ELF-1 (cell line): ENCODE data around the gene PANX3.

ENCODE experiments used
- DNase-seq: peaks from one replicate; pipeline ENCODE4 v3.0.0-alpha.2; 2016; ENCODE audit warnings: low read depth, low spot score

The PANX3 gene

DNA sequence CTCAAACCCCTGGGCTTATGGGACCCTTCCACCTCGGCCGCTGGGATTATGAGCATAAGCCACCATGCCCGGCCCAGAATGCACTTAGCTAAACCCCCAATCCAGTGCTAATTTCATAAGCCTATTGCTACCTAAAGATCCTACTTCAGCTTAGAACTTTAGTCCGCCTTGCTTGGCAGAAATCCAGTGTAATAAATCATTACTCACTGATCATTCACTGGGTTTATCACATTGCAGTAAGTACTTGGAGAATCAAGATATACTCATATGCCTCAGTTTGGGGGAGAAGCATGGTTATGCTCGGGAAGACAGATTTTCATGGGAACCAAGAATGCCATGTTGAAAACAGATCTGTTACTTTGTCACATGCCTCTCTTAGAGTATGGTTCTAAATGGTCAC is 7.6 kb downstream of the PANX3 start:
- DNase-seq, result no peak

DNA sequence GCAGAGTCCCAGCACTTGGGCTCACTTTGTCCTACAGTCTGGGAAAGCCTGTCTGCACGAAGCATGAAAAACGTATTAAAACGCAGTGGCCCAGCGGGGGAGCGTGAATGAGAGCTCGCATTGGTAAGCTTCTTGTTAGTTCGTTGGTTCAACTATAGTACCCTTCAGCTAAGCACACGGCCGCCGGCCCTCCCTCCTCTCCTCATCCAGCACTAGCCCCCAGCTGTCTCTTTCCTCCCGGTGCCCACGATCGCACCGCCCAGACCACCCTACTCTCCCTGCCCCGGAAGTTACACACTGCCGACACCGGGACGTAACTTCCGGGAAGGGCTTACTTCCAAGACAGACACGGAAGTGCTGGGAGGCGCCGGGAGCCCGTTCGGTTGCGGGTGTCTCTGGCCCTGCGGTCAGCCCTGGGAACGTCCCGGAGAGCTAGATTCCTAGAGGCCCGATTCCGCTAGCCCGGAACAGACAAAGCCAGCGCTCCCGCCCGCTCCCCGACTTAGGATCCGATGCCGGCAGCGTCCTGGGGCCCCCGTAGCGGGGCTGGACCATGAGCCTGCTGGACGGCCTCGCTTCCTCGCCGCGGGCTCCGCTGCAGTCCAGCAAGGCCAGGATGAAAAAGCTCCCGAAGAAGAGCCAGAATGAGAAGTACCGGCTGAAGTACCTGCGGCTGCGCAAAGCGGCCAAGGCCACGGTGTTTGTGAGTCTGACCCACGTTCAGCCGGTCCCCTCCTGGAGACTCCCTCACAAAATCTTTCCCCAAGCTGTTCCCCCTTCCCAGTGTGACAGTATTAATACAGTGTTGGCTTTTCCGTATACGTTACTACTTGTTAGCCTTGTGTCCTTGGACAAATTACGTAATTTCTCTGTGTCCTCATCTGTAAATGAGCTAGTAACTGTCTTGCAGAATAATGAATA is 11.6 kb downstream of the PANX3 start, which contains the start of gene TBRG1:
TBRG1 (plus strand) TSS at position 334 of the 921 bp plus-strand sequence; CDS start at position 554, 220 bp downstream.
- peak; percentile 96 for DNase-seq

DNA sequence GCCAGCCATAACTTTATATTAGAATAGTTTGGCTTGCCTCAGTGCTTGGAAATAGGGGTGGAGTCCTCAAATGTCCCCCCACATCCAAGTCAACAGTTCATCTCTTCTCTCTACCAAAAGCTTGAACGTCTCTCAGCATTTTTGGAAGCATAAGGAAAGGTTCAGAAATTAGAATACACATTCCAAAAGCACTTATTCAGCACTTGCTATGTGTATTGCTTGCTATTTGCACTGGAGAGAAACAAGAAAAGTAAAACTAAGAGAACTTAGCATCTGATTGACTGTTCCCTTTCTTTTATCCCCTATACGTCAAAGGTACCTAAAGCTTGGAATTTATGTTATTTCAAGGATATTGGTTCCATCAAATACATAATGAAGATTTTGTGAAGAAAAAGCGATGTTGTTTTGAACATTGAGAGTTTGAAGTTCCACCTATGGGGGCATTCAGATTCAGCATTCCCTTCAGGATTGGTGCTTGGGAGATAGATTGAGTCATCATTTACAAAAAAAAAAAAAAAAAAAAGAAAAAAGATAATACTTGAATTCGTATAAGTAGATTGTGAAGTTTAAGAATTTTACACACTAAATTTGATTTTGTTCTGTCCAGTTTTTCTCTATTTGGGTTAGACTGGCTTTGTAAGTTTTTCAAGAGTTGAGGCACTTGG is 12.8 kb downstream of the PANX3 start:
- no peak for DNase-seq

DNA sequence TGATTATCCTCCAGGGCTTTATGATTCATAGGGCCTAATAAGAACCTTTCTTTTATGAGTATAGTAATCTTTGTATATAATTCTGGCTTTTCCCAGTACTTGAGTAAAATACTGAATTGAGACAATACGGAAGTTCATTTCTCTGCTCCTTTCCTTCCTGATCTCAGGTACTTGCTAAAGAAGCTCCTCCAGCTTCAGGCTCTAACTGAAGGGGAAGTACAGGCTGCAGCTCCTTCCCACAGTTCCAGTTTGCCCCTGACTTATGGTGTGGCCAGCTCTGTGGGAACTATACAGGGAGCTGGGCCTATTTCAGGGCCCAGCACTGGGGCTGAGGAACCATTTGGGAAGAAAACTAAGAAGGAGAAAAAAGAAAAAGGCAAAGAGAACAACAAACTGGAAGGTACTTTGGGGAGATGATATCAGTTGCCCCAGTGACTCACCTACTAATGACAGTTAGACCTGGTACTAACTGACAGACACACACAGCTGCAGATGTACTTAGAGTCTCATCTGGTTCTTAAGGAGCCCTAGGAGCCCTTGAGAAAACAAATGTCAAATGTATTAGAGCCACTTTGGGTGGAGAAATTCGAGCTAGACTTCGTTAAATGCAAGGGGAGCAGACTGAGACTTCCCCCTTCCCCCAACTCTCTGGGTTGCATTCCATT is 14.4 kb downstream of the PANX3 start:
- DNase-seq, result no peak

DNA sequence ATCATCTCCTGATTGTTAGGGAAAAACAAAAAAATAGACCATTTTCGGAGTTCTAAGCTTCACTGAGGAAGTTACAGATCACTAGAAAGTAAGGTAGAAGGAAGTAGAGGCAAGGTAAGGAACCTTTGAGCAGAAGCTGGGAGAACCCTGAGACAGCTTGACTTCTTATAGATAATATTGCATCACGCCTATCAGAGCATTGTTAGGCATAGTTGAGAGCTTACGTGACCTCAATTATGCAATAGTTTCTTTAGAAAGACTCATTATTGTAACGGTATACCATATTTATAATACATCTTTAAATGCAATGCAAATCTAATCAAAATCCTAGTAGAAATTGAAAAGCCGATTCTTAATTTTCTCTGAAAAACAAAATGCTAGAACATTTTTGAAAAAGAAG is 16.3 kb downstream of the PANX3 start:
- DNase-seq, result no peak

DNA sequence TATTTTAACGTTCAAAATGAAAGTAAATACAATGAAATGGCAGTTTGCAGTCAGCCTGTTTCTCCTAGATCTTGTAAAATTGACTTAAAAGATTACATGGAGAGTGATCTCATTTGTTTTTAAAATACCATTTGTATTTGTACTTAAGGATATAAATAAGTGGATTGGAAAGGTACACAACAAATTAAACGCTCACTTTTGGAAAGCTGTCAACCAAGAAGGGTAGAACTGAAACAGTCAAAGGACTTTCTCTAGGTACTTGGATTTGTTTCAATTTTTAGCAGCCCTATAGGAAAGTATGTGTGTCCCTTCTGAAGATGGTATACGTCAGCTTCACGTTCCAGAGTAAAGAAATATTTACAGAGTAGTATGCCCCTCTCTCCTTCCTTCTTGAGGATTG is 18.7 kb downstream of the PANX3 start:
- no peak for DNase-seq

DNA sequence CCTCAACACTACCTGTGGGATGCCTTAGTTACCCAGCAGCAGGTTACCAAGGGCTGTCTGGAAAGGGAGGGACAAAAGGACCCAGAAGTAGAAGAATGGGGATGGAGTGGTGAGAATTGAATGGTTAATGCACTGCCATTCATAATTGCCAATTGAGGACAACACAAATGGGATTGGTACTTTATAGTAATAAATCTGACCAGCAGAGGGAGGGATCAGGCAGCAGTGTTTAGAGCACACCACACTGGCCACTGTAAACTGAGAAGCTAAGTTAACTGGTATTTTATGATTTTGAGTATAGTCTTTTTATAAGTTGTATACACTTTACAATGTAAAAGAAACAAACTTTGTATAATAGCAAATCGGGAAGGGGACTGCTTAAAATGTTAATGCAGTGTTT is 22.1 kb downstream of the PANX3 start:
- DNase-seq, result no peak

DNA sequence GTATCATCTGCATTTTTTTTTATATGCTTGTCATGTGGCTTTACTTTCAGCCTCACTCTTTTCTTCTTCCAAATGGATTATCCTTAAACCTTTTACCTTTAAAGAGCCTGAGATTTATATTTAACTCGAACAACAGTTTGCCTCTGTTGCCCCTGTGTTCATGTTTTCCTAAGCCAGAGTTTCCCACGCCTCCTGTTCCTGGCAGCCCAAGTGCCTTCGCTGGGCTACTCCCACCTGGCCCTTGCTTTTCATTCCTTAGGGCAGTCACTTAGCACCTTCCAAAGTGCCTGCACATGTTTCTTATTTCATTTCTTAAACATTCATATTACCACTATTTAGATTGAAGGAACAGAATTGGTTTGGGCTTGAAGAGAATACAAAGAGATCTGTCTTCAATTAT is 24.7 kb downstream of the PANX3 start:
- DNase-seq, result no peak

DNA sequence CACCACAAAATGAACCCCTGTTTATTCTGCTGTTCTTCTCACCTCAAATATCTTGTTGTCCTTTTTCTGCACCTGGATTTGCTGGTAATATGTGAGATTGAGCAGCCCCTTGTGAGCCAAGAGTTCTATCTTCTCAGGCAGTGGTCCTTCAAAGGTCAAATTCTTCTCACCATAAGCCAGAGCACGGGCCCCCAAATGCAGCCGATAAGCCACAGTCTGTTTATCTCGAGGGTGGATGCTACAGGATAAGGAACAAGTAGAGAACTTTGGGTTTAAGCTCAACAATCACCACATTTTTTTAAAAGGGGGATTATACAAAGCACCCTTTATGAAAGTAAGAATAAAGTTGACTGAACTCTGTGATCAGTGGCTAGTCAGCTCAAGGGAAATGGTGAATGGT is 27.3 kb downstream of the PANX3 start:
- DNase-seq, result no peak

DNA sequence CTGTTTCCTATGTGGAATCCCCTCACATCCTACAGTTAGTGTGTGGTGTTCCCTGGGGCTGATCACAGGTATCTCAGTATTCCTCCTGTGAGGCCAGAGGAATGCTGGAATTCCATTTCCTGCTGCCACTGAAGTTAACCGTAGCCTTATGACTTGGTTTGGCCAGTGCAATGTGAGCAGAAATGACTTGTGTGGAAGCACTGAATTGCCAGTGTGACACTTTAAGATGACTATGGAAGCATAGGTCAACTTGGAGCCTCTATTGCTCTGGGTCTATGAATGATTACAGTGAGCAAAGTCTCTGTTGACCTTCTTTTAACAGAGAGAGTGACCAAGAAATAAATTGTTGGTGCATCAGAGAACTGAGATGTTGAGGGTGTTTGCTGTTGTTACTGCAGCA is 28.0 kb downstream of the PANX3 start:
- DNase-seq, result no peak

DNA sequence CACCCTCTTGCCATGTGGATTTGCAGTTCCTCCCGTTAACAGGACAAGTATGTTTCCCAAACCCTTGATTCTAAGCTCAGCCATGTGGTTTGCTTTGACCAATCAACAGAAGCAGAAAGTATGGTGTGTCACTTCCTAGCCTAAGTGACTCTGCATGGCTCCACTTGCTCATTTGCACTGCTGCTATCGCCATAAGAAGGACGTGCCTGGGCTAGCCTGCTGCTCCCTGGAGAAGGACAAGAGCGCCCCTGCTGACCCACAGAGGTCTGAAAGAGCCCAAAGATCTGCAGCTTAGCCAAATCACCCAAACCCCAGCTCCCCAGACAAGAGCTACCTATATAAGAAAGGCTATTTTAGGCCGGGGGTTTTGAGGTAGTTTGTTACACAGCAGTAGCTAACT is 29.4 kb downstream of the PANX3 start:
- DNase-seq, result peak; percentile 43

DNA sequence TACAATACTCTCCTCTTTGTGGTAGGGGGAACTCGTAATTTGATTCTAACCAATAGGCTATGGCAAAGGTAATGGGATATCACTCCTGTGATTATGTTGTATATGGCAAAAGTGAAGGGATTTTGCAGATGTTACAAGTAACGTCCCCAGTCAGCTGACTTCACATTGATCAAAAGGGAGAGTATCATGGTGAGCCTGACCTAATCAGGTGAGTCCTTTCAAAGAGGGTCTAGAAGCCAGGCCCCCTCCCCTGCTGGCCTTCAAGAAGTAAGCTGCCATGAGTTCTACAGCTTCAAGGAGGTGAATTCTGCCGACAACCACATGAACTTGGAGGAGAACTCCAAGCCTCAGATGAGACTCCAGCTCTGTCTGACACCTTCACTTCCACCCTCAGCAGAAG is 31.4 kb downstream of the PANX3 start:
- no peak for DNase-seq

DNA sequence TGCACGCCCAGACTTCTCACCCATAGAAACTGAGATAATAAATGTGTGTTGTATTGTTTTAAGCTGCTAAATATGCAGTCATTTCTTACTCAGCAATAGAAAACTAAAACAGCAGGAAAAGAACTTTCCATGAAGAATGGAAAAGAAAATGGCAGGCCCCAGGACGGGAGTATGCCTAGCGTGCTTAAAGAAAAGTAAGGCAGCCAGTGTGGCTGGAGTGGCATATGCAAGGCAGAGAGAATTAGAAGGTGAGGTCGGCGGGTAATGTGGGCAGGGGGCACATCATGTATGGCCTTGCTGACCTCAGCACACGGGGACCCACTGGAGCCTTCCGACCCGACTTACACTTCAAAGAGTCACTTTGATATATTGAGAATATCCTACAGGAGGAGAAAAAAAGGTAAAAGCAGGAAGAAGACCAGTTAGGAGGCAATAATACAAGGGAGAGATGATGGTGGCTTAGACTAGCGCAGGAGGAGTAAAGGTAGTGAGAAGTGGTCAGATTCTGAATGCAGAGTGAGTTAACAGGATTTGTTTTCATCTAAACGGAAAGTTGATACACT is 31.9 kb downstream of the PANX3 start:
- DNase-seq, result no peak

DNA sequence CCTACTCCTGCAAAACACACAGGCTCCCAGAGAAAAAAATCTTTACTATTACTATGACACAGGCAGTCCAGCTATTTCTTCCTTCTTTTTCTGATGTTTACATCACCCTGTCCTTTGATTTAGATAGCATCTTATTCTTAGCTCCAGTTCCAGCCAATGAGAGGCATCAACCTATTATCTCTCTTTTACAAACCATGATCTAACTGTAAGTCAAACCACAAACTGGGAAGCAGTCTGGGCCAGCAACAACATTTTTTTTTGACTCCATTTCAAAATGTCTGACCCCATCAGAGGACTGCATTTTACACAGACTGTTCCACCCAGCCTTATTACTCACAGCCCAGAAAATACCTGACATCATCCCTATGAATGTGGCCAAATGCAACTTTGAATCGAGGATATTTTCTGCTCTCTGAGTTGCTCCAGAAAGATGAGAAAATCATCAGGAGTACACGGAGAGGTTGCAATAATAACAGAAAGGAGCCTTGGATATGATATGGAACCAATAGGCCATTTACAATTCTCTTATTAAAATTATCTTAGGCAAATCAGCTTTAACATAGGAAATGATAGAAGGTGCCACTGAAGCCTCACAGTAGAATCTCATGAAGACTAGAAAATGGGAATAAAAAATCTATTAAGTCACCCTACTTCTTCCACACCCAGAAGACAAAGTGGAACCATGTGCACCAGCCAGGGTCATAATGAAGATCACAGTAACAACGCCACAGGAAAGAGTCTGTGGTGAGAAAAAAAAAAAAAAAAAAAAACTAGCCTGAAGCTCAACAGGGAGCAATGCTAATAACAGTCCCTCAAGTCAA is 32.6 kb downstream of the PANX3 start:
- no peak for DNase-seq

DNA sequence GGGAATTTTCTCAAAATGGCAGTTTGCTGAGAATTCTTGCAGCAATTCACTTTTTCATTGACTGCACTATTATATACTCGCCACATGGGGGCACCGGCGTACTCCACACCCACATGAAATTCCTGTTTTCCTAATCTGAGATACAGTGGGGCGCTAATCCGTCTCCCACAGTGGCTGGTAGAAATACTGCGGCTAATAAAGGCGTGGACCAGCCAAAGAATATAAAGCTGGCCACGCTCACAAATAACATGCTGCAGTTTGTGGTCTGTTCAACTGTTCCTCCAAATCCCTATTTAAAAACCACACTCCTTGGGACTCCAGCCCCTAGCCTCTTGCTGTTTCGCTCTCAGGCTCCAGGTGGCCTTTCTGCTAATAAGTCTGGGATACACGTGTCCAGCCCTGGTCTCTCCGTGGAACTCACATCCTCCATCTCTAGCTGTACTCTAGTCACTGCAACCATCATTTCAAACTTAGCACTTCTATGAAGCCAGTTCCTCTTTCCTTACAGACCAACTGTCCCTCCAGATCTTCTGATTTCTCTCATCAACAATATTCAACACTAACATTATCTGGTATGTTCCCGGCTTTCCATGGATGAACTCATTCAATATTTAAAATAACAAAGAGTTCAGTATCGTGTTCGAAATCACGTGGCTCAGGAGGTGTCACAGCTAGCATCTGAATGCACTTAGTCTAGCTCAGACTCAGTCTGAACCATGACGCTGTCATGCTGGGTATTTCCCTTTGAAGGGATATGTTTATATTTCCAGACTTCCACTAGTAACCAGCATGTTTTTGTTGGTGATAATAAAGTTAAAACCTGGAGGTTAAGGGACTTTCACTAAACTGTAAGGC is 33.4 kb downstream of the PANX3 start:
- DNase-seq, result peak; percentile 70

DNA sequence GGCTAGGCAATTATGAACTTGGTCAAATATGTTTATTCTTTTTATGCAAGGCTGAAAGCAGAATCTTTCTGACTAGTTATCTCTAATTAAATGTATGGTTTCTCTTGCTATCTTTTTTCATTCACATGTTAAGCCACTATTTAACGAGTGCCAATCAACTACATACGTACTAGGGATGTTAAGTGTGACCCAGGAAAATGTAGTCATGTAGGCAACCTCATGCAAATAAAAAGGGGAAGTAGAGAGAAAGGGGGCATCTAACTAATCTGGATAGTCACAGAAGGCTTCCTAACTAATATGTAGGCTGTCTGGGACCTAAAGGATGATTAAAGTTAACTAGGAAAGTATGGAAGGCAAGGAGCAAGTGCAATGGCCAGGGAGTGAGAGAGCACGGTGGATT is 34.9 kb downstream of the PANX3 start:
- no peak for DNase-seq

DNA sequence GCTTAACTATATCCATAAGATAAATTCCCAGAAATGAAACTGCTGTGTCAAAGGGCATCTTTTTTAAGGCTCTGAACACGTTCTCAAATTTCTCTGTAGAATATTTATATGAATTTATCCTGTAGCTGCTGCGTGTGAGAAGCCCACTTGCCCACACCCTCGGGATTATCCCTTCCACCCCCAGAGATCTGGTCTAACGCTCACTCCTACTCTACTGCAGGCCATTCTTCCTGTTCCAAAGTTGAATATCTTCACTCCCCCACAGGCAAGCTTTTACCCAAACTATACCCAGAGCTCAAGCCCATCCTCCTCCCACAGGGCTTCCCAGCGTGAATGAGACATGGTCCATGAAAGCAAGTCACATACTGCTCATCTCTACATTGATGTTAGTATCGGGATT is 37.4 kb downstream of the PANX3 start:
- DNase-seq, result no peak

DNA sequence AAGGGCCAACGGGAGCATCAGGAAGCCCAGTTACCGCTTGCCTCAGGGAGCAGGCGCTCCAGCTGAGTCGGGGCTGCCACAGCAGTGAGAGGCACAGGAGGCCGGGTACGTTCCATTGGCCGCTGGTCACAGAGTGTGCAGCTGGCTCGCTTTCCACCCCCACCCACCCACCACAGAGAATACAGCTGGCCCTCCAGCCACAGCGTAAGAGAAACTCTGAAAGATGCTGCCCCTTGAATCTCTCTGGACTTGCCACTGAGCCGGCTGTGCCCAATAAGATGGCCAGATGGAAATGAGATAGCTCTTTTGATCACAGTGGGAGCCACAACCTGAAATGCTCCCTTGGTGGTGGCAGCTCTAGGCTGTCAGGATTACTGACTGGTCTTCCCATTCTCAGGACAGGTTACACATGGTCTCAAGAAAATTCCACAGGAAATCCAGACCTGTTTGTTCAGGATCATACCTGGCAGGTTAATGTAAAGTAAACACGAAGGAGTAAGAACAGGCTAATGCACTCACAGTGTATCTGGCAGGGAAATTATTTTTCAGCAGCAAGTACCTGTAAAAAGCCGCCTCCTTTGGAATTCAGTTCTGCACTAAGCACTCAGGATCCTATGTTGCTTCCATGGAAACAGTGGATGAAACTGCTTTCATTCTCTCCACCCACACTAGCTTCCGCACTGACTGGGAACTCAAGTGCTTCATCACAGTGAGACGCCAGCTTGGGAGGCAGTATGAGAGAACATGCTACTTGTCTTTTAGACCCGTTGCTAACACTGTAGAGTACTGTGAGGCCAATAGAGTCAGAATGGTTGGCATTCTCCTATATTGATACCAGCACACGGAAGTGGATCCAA is 45.8 kb downstream of the PANX3 start:
- peak; percentile 38 for DNase-seq

DNA sequence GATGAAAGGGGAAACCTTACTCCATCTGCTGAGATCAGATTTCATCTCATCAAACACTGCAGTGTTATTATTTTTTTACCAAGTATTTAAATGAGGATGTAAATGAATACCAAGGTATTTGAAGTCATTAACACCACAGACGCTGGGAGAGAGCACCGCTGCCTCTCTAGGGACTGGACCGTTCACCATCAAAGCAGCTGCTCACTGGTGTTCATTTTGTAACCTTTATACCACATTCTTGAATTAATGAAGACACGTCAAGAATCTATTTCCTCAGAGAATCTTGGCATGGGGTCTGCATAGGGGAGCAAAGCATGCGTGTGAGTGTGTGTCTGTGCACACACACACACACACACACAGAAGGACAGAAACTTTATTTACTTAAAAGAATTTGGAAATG is 46.7 kb downstream of the PANX3 start:
- no peak for DNase-seq
